NCI-H128 (cell line): ENCODE results near the gene ICAM1.
A peak's percentile ranks its signal among the peaks of the same experiment; 100 is the strongest.

ENCODE experiments used
- DNase-seq: peaks from one replicate; lab custom pipeline; 2025; ENCODE audit not compliant: unreplicated experiment; lab: John Stamatoyannopoulos, UW

The ICAM1 gene

GRCh38 chr19:10292789-10293636 lies 22.1 kb downstream of the ICAM1 start:
- DNase-seq, result no peak

- DNase-seq, result no peak
These were observed 22.9 kb downstream of the ICAM1 start for GRCh38 chr19:10293637-10294367.

- DNase-seq, result no peak
These were observed 23.4 kb downstream of the ICAM1 start for GRCh38 chr19:10294368-10294697.

GRCh38 chr19:10295305-10295846 lies 24.5 kb downstream of the ICAM1 start:
- DNase-seq, result no peak

GRCh38 chr19:10295847-10296591 lies 25.1 kb downstream of the ICAM1 start:
- no peak for DNase-seq

- no peak for DNase-seq
These were observed 28.9 kb downstream of the ICAM1 start for GRCh38 chr19:10299545-10300458.

GRCh38 chr19:10305139-10305806 lies 34.4 kb downstream of the ICAM1 start:
- no peak for DNase-seq

GRCh38 chr19:10306327-10306726 lies 35.4 kb downstream of the ICAM1 start:
- no peak for DNase-seq

- no peak for DNase-seq
These were observed 38.5 kb downstream of the ICAM1 start, which contains the start of gene ZGLP1 for GRCh38 chr19:10309423-10309822. ZGLP1 (minus strand) TSS chr19:10309815.

- peak; percentile 81 for DNase-seq
These were observed 44.7 kb downstream of the ICAM1 start, which contains the start of gene FDX2 for GRCh38 chr19:10315335-10316214. FDX2 (minus strand) TSS chr19:10316015; CDS start chr19:10315996, 19 bp downstream.

GRCh38 chr19:10316229-10317044 lies 45.5 kb downstream of the ICAM1 start:
- DNase-seq, result no peak

GRCh38 chr19:10317045-10317856 lies 46.3 kb downstream of the ICAM1 start:
- DNase-seq, result no peak

GRCh38 chr19:10317857-10318462 lies 47.0 kb downstream of the ICAM1 start:
- no peak for DNase-seq

- DNase-seq, result no peak
These were observed 48.1 kb downstream of the ICAM1 start for GRCh38 chr19:10318807-10319682.

- no peak for DNase-seq
These were observed 49.9 kb downstream of the ICAM1 start for GRCh38 chr19:10320602-10321416.
